Measurements from ENCODE around the gene TMEM218. TPM values are rescaled to one million over a fixed set of nuclear protein-coding genes. Genes with fewer than 3 reads are reported as not detected.
"Not testable (repeated sequence)": the region's sequence is repeated elsewhere in the genome, so short reads cannot be mapped to it uniquely, and the experiment has no call there.

Gene TMEM218
- total and polyA plus RNA-seq, 2 donors (not counting 1 experiment from before 2014, with no cell fraction given): 20.7 to 31.7 TPM

DNA sequence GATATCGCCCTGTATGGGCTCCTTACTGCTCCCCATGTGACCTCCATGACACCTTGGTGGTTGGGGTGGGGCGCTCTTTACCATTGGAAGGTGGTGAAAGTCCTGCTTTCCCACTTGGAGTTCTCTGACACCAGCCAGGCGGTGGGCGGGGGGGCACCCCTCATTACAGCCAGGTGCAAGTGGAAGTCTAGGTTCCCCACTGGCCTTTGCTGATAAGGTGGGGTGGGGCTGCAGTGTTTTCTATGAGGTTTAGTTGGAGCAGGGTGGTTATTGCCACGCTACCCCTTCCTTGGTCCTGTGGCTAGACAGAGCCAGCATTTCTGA lies 53.8 kb downstream of the TMEM218 start:
- Mint-ChIP-seq H3K4me1 (peaks cover 4% of the 10 kb centered on the region), H3K4me3 (no peak overlapping the region), H3K27ac (no peak overlapping the region), H3K9me3 (ENCODE audit: insufficient read depth) (no peaks in the 10 kb centered on the region), H3K27me3 (no peaks in the 10 kb centered on the region)
- H3K4me2 ChIP-seq (replicated peaks; ENCODE audit: low read depth, low read length, poor library complexity, severe bottlenecking): no peak overlapping the region
- H3K27me3 ChIP-seq (replicated peaks in 1 of 4; ENCODE audit: control extremely low read depth in 1 of 4, control insufficient read depth in 3 of 4, insufficient read depth in 4 of 4, low read length in 3 of 4): peaks cover 0 to 4% (median 0%) of the 10 kb centered on the region in 4 experiments
- peaks cover 0 to 4% (median 0%) of the 10 kb centered on the region in 3 donors for H3K9me3 ChIP-seq (ENCODE audit: control extremely low read depth in 1 of 3, control insufficient read depth in 2 of 3, insufficient read depth in 1 of 3, low read length in 2 of 3)
- no peak overlapping the region for H3K27ac ChIP-seq (ENCODE audit: low read length in 2 of 2)
- H3K4me1 ChIP-seq (ENCODE audit: control insufficient read depth in 2 of 2, insufficient read depth in 2 of 2, low read length in 2 of 2): peaks cover 0 to 4% of the 10 kb centered on the region in 2 donors
- no peak overlapping the region for H3K4me3 ChIP-seq (ENCODE audit: control extremely low read depth in 1 of 5, extremely low read depth in 1 of 5, insufficient read depth in 1 of 5, low read depth in 2 of 5, low read length in 4 of 5)
- TF ChIP-seq, protein P1, sequence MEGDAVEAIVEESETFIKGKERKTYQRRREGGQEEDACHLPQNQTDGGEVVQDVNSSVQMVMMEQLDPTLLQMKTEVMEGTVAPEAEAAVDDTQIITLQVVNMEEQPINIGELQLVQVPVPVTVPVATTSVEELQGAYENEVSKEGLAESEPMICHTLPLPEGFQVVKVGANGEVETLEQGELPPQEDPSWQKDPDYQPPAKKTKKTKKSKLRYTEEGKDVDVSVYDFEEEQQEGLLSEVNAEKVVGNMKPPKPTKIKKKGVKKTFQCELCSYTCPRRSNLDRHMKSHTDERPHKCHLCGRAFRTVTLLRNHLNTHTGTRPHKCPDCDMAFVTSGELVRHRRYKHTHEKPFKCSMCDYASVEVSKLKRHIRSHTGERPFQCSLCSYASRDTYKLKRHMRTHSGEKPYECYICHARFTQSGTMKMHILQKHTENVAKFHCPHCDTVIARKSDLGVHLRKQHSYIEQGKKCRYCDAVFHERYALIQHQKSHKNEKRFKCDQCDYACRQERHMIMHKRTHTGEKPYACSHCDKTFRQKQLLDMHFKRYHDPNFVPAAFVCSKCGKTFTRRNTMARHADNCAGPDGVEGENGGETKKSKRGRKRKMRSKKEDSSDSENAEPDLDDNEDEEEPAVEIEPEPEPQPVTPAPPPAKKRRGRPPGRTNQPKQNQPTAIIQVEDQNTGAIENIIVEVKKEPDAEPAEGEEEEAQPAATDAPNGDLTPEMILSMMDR (IDR thresholded peaks at IDR 0.05): no peak
- TF ChIP-seq EZH2 (IDR thresholded peaks at IDR 0.05; ENCODE audit: borderline replicate concordance, insufficient read depth, low read depth, low read length, poor library complexity, severe bottlenecking): no peak
- ATAC-seq (ENCODE audit: low read depth): no peak
- intact Hi-C loops (cut with micrococcal nuclease): no loop called here
- no peak overlapping the region for H2AFZ ChIP-seq (ENCODE audit: insufficient read depth, low read depth, low read length, poor library complexity, severe bottlenecking)
- no peak overlapping the region for H3K9ac ChIP-seq (ENCODE audit: low read length)
- no peaks in the 10 kb centered on the region for H3K79me2 ChIP-seq (ENCODE audit: control insufficient read depth, insufficient read depth, low read length)
- 100% methylated on average over 1 of the region's 5 CpGs for WGBS (ENCODE audit: insufficient coverage)
- H4K20me1 ChIP-seq (ENCODE audit: control insufficient read depth, insufficient read depth, low read length, poor library complexity, severe bottlenecking): no peaks in the 10 kb centered on the region
- DNase-seq: no peak
- CTCF ChIA-PET: no interaction called here
- POLR2A ChIA-PET: no interaction called here
- H3K36me3 ChIP-seq (replicated peaks in 1 of 2; ENCODE audit: control extremely low read depth in 1 of 2, control insufficient read depth in 1 of 2, extremely low read depth in 1 of 2, insufficient read depth in 2 of 2, low read length in 1 of 2): no peaks in the 10 kb centered on the region

DNA sequence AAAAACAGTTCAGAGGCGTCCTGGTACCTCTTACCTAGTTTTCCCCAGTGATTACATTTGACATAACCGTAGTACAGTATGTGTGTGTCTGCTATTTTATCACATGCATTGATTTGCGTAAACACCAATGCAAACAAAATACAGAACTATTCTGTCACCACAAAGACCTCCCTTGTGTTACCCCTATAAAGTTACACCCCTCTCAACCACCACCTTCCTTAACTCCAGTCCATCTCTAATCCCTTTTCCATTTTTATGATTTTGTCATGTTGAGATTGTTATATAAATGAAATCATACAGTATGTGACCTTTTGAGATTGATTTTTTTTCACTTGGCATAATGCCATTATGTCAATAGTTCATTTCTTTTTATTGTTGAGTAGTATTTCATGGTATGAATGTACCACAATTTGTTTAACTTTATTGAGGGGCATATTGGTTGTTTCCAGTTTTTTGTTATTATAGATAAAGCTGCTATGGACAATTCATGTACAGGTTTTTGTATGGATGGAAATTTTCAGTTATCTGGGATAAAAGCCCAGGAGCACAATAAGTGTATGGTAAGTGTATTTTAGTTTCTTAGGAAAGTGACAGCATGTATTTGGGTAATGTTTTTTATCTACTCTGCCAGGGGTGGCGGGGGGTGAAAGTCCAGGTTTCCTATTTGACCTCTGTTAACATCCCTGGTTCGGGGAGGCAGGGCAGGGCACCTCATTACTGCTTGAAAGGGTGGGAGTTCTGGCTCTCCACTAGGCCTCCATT lies 54.3 kb downstream of the TMEM218 start:
- no peaks in the 10 kb centered on the region for H3K9me3 Mint-ChIP-seq (ENCODE audit: insufficient read depth)
- Histone ChIP-seq H3K4me2 (replicated peaks; ENCODE audit: low read depth, low read length, poor library complexity, severe bottlenecking) (no peak overlapping the region), H3K4me3 (ENCODE audit: control extremely low read depth in 1 of 5, extremely low read depth in 1 of 5, insufficient read depth in 1 of 5, low read depth in 2 of 5, low read length in 4 of 5) (no peak overlapping the region), H3K9ac (ENCODE audit: low read length) (no peak overlapping the region), H3K27me3 (replicated peaks in 1 of 4; ENCODE audit: control extremely low read depth in 1 of 4, control insufficient read depth in 3 of 4, insufficient read depth in 4 of 4, low read length in 3 of 4) (peaks cover 0 to 3% (median 0%) of the 10 kb centered on the region in 4 experiments), H3K27ac (ENCODE audit: low read length in 2 of 2) (no peak overlapping the region), H3K36me3 (replicated peaks in 1 of 2; ENCODE audit: control extremely low read depth in 1 of 2, control insufficient read depth in 1 of 2, extremely low read depth in 1 of 2, insufficient read depth in 2 of 2, low read length in 1 of 2) (no peaks in the 10 kb centered on the region), H3K79me2 (ENCODE audit: control insufficient read depth, insufficient read depth, low read length) (no peaks in the 10 kb centered on the region), H3K9me3 (ENCODE audit: control extremely low read depth in 1 of 3, control insufficient read depth in 2 of 3, insufficient read depth in 1 of 3, low read length in 2 of 3) (no peaks in the 10 kb centered on the region), H3K4me1 (ENCODE audit: control insufficient read depth in 2 of 2, insufficient read depth in 2 of 2, low read length in 2 of 2) (no peaks in the 10 kb centered on the region), H2AFZ (ENCODE audit: insufficient read depth, low read depth, low read length, poor library complexity, severe bottlenecking) (no peak overlapping the region), H4K20me1 (ENCODE audit: control insufficient read depth, insufficient read depth, low read length, poor library complexity, severe bottlenecking) (no peaks in the 10 kb centered on the region)
- 96% methylated on average over 3 of the region's 5 CpGs for WGBS (ENCODE audit: insufficient coverage)
- ATAC-seq (ENCODE audit: low read depth) (no peak), DNase-seq (no peak)
- H3K4me1 Mint-ChIP-seq: no peaks in the 10 kb centered on the region
- H3K27me3 Mint-ChIP-seq: no peaks in the 10 kb centered on the region
- TF ChIP-seq, protein P1 (IDR thresholded peaks at IDR 0.05): no peak
- TF ChIP-seq EZH2 (IDR thresholded peaks at IDR 0.05; ENCODE audit: borderline replicate concordance, insufficient read depth, low read depth, low read length, poor library complexity, severe bottlenecking): no peak
- POLR2A ChIA-PET: no interaction called here
- no peak overlapping the region for H3K27ac Mint-ChIP-seq
- H3K4me3 Mint-ChIP-seq: no peak overlapping the region
- intact Hi-C loops (cut with micrococcal nuclease): no loop called here
- CTCF ChIA-PET: no interaction called here

DNA sequence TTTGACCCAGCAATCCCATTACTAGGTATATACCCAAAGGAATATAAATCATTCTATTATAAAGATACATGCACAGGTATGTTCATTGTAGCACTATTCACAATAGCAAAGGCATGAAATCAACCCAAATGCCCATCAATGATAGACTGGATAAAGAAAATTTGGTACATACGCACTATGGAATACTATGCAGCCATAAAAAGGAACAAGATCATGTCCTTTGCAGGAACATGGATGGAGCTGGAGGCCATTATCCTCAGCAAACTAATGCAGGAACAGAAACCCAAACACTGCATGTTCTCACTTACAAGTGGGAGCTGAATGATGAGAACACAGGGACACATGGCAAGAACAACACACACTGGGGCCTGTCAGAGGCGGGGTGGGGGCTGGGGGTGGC lies 55.3 kb downstream of the TMEM218 start:
- H3K27me3 Mint-ChIP-seq; H3K9me3 ChIP-seq (ENCODE audit: control extremely low read depth in 1 of 3, control insufficient read depth in 2 of 3, insufficient read depth in 1 of 3, low read length in 2 of 3); H3K4me3 Mint-ChIP-seq; ATAC-seq (ENCODE audit: low read depth); H3K9ac ChIP-seq (ENCODE audit: low read length); H3K4me1 Mint-ChIP-seq; H3K27ac ChIP-seq (ENCODE audit: low read length in 2 of 2); H3K79me2 ChIP-seq (ENCODE audit: control insufficient read depth, insufficient read depth, low read length); H3K36me3 ChIP-seq (replicated peaks in 1 of 2; ENCODE audit: control extremely low read depth in 1 of 2, control insufficient read depth in 1 of 2, extremely low read depth in 1 of 2, insufficient read depth in 2 of 2, low read length in 1 of 2); H3K4me2 ChIP-seq (replicated peaks; ENCODE audit: low read depth, low read length, poor library complexity, severe bottlenecking); H3K27me3 ChIP-seq (replicated peaks in 1 of 4; ENCODE audit: control extremely low read depth in 1 of 4, control insufficient read depth in 3 of 4, insufficient read depth in 4 of 4, low read length in 3 of 4); H2AFZ ChIP-seq (ENCODE audit: insufficient read depth, low read depth, low read length, poor library complexity, severe bottlenecking); H3K9me3 Mint-ChIP-seq (ENCODE audit: insufficient read depth); DNase-seq; H3K4me3 ChIP-seq (ENCODE audit: control extremely low read depth in 1 of 5, extremely low read depth in 1 of 5, insufficient read depth in 1 of 5, low read depth in 2 of 5, low read length in 4 of 5); H3K27ac Mint-ChIP-seq; H3K4me1 ChIP-seq (ENCODE audit: control insufficient read depth in 2 of 2, insufficient read depth in 2 of 2, low read length in 2 of 2); intact Hi-C loops (cut with micrococcal nuclease); CTCF ChIA-PET; H4K20me1 ChIP-seq (ENCODE audit: control insufficient read depth, insufficient read depth, low read length, poor library complexity, severe bottlenecking): not testable (repeated sequence)
- no CpG with 5 or more reads among the region's 2 CpGs for WGBS (ENCODE audit: insufficient coverage)
- POLR2A ChIA-PET: interaction anchor here (0.7 kb wide), 1 partner anchor 1299 kb away, joined by 3 read pairs; no protein-coding TSS in a partner anchor

Measured in B cell (primary cell).